GM23248 (cell line): ENCODE data around the gene FAF2. TPM values are rescaled to one million over a fixed set of nuclear protein-coding genes. Genes with fewer than 3 reads are reported as not detected.

ENCODE experiments used
- DNase-seq: peaks from one replicate; pipeline ENCODE4 v3.0.0-alpha.2; 2015
- H2AFZ ChIP-seq: fragments of 200-600 bp; sonication (generic); 2 replicates; pipeline ENCODE4 v1.6.1; 2016; ENCODE audit warnings: antibody characterized with exemption
- H3F3A ChIP-seq: fragments of 200-600 bp; sonication (generic); 2 replicates; pipeline ENCODE4 v1.6.1; 2016; ENCODE audit warnings: mild to moderate bottlenecking, antibody characterized with exemption, mixed run types; ENCODE audit not compliant: insufficient read depth
- H3K27ac ChIP-seq: fragments of 200-600 bp; sonication (generic); 2 replicates; pipeline ENCODE4 v1.5.1; 2016; ENCODE audit warnings: mild to moderate bottlenecking
- H3K27me3 ChIP-seq: fragments of 200-600 bp; sonication (generic); replicated peaks from 2 replicates; pipeline ENCODE4 v1.6.1; 2016; ENCODE audit warnings: mild to moderate bottlenecking; ENCODE audit not compliant: insufficient read depth
- H3K36me3 ChIP-seq: fragments of 200-600 bp; sonication (generic); 2 replicates; pipeline ENCODE4 v1.6.1; 2016; ENCODE audit warnings: low read depth, mild to moderate bottlenecking
- H3K4me1 ChIP-seq: fragments of 200-600 bp; sonication (generic); 2 replicates; pipeline ENCODE4 v1.6.1; 2016; ENCODE audit warnings: mild to moderate bottlenecking; ENCODE audit not compliant: insufficient read depth
- H3K4me2 ChIP-seq: fragments of 200-600 bp; sonication (generic); one replicate; pipeline ENCODE4 v1.6.1; 2016; ENCODE audit warnings: mild to moderate bottlenecking; ENCODE audit not compliant: unreplicated experiment
- H3K4me3 ChIP-seq: fragments of 200-600 bp; sonication (generic); 2 replicates; pipeline ENCODE4 v1.5.1; 2016; ENCODE audit warnings: mild to moderate bottlenecking
- H3K79me2 ChIP-seq: fragments of 200-600 bp; sonication (generic); 2 replicates; pipeline ENCODE4 v1.6.1; 2016; ENCODE audit warnings: mild to moderate bottlenecking; ENCODE audit not compliant: insufficient read depth
- H3K9ac ChIP-seq: fragments of 200-600 bp; sonication (generic); 2 replicates; pipeline ENCODE4 v1.6.1; 2016; ENCODE audit warnings: mild to moderate bottlenecking
- H3K9me2 ChIP-seq: fragments of 200-600 bp; sonication (generic); 2 replicates; pipeline ENCODE4 v1.6.1; 2016; ENCODE audit warnings: mixed run types, mild to moderate bottlenecking, moderate library complexity; ENCODE audit not compliant: insufficient read depth
- H3K9me3 ChIP-seq: fragments of 200-600 bp; sonication (generic); one replicate; pipeline ENCODE4 v1.6.1; 2017; ENCODE audit warnings: low read depth
- H4K20me1 ChIP-seq: fragments of 200-600 bp; sonication (generic); 2 replicates; pipeline ENCODE4 v1.6.0; 2016; ENCODE audit not compliant: insufficient read depth
- EZH2 ChIP-seq: fragments of 200-600 bp; sonication (generic); IDR thresholded peaks from 2 replicates; pipeline ENCODE4 v1.6.1; 2018; ENCODE audit warnings: antibody characterized with exemption, mild to moderate bottlenecking; ENCODE audit not compliant: insufficient read depth, poor library complexity, severe bottlenecking
- EZH2phosphoT487 ChIP-seq: fragments of 200-600 bp; sonication (generic); IDR thresholded peaks from 2 replicates; pipeline ENCODE4 v1.6.1; 2018; ENCODE audit warnings: antibody characterized with exemption, moderate library complexity, mild to moderate bottlenecking, low read depth; ENCODE audit not compliant: insufficient read depth
- WGBS, 2 experiments: methylation state at CpG; one replicate each; pipeline ENCODE4 v1.1.6; 2015 to 2017; ENCODE audit warnings: low lambda C conversion rate in 2 of 2, low coverage in 1 of 2; ENCODE audit errors: missing lambda C conversion rate in 2 of 2; 5-methylcytosine and 5-hydroxymethylcytosine counted together
- in situ Hi-C: fragments of 300-500 bp; cut with MboI; formaldehyde crosslinking; loops from 2 replicates; pipeline ENCODE4 v1.15.0; 2020
- polyA plus RNA-seq: library from polyadenylated mRNA; unstranded; fragments of >200 nt; fragmentation: Nextera tagmentation; extraction: Ambion mirVana; gene quantifications from 2 replicates; pipeline ENCODE4 v1.2.1, GENCODE V29; 2016
- total RNA-seq: library from RNA; depleted of rRNA; stranded (reverse); fragments of >200 nt; shearing (Covaris generic); gene quantifications from 2 replicates; pipeline ENCODE4 v1.2.3, GENCODE V29; 2014

The FAF2 gene
- total and polyA plus RNA-seq, 2 experiments from 2014 or later, result 45.0 to 45.4 TPM

- no peak for TF ChIP-seq EZH2phosphoT487
- TF ChIP-seq EZH2, result no peak
- Histone ChIP-seq H3K4me2 (peak within 1 kb of the TSS; percentile 90), H3F3A (peaks cover 11% of the 10 kb centered on the region), H4K20me1 (no peaks in the 10 kb centered on the region), H3K36me3 (no peaks in the 10 kb centered on the region), H3K4me3 (peak within 1 kb of the TSS; percentile 98), H3K27ac (peak within 1 kb of the TSS; percentile 90), H3K9me3 (no peaks in the 10 kb centered on the region), H3K79me2 (peaks cover 38% of the 10 kb centered on the region), H3K4me1 (peaks cover 11% of the 10 kb centered on the region), H3K27me3 (no peaks in the 10 kb centered on the region), H3K9me2 (no peaks in the 10 kb centered on the region), H2AFZ (peak within 1 kb of the TSS; percentile 98), H3K9ac (peak within 1 kb of the TSS; percentile 91)
- in situ Hi-C loops, result no loop called here
- WGBS, 2 experiments, result 1 to 3% methylated on average over 25 to 43 of the region's 63 CpGs
- DNase-seq, result peak; percentile 98
Measured at GRCh38 chr5:176536902-176537553, 88.8 kb downstream of the FAF2 start, which contains the start of gene RNF44. TSS of gene RNF44 (minus strand) at chr5:176537402. CDS start at chr5:176532472, 4,930 bp downstream.

DNA sequence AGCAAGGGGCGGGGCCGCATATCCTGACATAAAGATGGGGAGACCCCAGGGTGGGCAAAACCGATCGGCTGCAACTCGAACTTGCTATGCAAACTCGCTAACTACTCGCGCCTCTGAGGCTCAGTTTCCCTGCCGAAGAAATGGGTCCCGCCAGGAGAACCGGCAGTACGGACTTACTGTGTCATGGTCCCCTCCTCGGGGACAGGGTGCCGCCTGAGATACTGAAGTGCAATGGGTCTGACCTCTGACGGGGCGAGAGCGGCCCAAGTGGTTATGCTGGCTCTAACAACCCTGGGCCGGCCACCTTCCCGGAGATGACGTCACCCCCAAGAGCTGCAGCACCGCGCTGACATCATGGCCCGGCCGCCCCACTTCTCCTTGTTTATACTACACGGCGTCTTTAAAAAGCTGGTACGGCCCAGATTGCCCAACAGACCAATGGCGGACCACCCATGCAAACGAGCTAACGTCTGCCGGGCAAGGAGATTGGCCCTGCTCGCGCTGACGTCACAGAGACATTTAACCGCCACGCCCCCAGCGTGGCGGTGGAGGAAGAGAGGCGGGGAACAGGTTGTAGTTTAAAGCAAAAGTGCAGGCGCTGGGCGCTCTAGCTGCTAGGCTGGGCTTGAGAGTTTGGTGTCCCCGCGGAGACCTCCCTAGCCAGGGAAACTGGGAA, 89.5 kb downstream of the FAF2 start:
- peaks cover 11% of the 10 kb centered on the region for H3F3A ChIP-seq
- H3K36me3 ChIP-seq, result no peaks in the 10 kb centered on the region
- 1% methylated on average over 40 to 43 of the region's 43 CpGs for WGBS, 2 experiments
- peak overlapping the region; percentile 98 for H3K4me3 ChIP-seq
- peak; percentile 100 for DNase-seq
- H3K27me3 ChIP-seq, result no peaks in the 10 kb centered on the region
- no peaks in the 10 kb centered on the region for H4K20me1 ChIP-seq
- H3K4me2 ChIP-seq, result peak overlapping the region; percentile 90
- H3K4me1 ChIP-seq, result peaks cover 11% of the 10 kb centered on the region
- TF ChIP-seq EZH2 (no peak), EZH2phosphoT487 (no peak)
- peak overlapping the region; percentile 90 for H3K27ac ChIP-seq
- H2AFZ ChIP-seq, result peak overlapping the region; percentile 98
- H3K9ac ChIP-seq, result peak overlapping the region; percentile 91
- H3K9me2 ChIP-seq, result no peaks in the 10 kb centered on the region
- in situ Hi-C loops, result no loop called here
- peaks cover 37% of the 10 kb centered on the region for H3K79me2 ChIP-seq
- H3K9me3 ChIP-seq, result no peaks in the 10 kb centered on the region

DNA sequence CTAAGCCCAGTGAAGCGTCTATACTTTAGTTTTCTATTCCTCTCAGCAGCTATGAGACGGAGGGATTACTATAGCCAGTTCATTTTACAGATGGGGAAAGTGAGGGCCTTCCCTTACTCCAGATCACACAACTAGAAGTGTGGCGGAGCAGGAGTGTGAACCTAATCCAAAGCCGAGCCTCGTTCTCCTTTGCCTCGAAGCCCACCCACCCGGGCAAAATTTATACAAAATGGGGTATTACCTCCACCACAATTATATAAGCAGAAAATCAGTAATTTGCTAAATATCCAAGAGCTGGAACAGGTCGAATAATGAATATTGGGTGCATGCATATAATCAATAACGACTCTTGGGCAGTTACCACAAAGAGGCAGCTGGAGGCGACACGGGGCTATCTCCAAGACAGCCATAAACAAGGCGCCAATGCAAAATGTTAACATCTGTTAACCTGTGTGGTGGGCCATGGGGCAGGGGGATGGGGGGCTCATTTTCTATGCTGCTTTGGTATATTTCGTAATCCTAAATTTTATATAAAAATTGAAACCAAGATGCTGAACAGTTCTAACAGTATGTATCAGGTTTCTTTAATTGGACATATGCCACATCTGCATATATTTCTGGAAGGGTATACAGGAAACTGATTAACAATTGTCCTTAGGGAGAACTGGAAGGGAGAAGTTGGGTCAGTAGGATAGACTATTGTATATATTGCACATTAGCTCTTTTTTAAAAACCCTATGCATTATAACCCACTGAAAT, 90.2 kb downstream of the FAF2 start:
- peak; percentile 27 for DNase-seq
- peak overlapping the region; percentile 47 for H3K27ac ChIP-seq
- WGBS, 2 experiments, result 9 to 11% methylated on average over 13 of the region's 13 CpGs
- no peaks in the 10 kb centered on the region for H3K9me3 ChIP-seq
- H3K36me3 ChIP-seq, result no peaks in the 10 kb centered on the region
- H3K4me3 ChIP-seq, result peak overlapping the region; percentile 98
- H3F3A ChIP-seq, result peaks cover 11% of the 10 kb centered on the region
- H3K9me2 ChIP-seq, result no peaks in the 10 kb centered on the region
- peaks cover 11% of the 10 kb centered on the region for H3K4me1 ChIP-seq
- peak overlapping the region; percentile 86 for H2AFZ ChIP-seq
- TF ChIP-seq EZH2phosphoT487 (no peak), EZH2 (no peak)
- H3K79me2 ChIP-seq, result peaks cover 30% of the 10 kb centered on the region
- in situ Hi-C loops, result no loop called here
- peak overlapping the region; percentile 45 for H3K9ac ChIP-seq
- peak overlapping the region; percentile 77 for H3K4me2 ChIP-seq
- no peaks in the 10 kb centered on the region for H3K27me3 ChIP-seq
- H4K20me1 ChIP-seq, result no peaks in the 10 kb centered on the region

DNA sequence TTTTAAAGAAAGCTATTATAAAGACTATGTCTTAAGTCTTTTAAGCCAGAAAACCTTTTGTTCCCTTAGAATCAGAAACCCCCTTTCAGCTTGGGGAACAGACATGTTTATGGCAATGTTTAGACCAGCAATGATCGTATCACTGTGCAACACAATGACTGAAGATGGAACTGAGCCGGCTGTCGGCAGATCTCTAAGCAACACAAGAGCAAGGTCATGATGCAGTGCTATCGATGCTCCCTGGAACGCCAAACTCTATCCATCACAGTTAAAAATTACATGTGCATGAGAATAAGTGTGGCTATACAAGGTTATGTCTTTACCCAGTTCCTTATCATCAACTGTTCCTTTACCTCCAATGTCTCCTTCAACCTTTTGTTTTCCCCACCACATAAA, 90.8 kb downstream of the FAF2 start:
- no peak overlapping the region for H3K9ac ChIP-seq
- H3K4me2 ChIP-seq, result no peak overlapping the region
- H3F3A ChIP-seq, result peaks cover 11% of the 10 kb centered on the region
- H3K4me1 ChIP-seq, result peaks cover 16% of the 10 kb centered on the region
- DNase-seq, result no peak
- no peak overlapping the region for H2AFZ ChIP-seq
- no peaks in the 10 kb centered on the region for H4K20me1 ChIP-seq
- no peaks in the 10 kb centered on the region for H3K9me3 ChIP-seq
- no peak overlapping the region for H3K4me3 ChIP-seq
- no peaks in the 10 kb centered on the region for H3K36me3 ChIP-seq
- 58 to 60% methylated on average over 5 of the region's 5 CpGs for WGBS, 2 experiments
- H3K27me3 ChIP-seq, result no peaks in the 10 kb centered on the region
- TF ChIP-seq EZH2, result no peak
- no peaks in the 10 kb centered on the region for H3K9me2 ChIP-seq
- in situ Hi-C loops, result no loop called here
- no peak overlapping the region for H3K27ac ChIP-seq
- H3K79me2 ChIP-seq, result peaks cover 24% of the 10 kb centered on the region
